Measurements from ENCODE around the gene MLPH.

MLPH gene

DNA sequence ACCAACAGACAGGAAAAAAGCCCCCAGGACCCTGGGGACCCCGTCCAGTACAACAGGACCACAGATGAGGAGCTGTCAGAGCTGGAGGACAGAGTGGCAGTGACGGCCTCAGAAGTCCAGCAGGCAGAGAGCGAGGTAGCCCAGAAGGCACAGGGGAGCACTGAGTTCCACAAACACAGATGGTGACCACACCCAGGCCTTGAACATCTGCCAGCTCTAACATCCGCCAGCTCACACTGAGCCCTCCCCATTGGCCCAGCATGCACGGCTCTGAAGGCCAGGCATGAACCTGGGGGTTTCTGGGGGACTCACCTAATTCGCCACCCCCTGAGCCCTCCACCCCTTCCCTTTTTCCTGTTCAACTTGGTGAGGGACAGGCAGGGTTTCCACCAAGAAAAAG, 53.8 kb downstream of the MLPH start:
- Histone ChIP-seq H4K12ac (ENCODE audit: low read depth, low read length) (no peak overlapping the region), H3K18ac (ENCODE audit: low read length) (no peak overlapping the region), H2AFZ (ENCODE audit: insufficient read depth, low read length, poor library complexity) (no peak overlapping the region), H3K9ac (ENCODE audit: low read length) (no peak overlapping the region), H3K23ac (ENCODE audit: low read length) (no peak overlapping the region), H3K79me2 (ENCODE audit: control insufficient read depth, insufficient read depth, low read length, poor library complexity) (no peaks in the 10 kb centered on the region), H3K4me2 (ENCODE audit: low read length) (no peak overlapping the region), H3K9me3 (ENCODE audit: insufficient read depth, low read depth, low read length) (peaks cover 2% of the 10 kb centered on the region), H3K27me3 (ENCODE audit: insufficient read depth, low read length) (no peaks in the 10 kb centered on the region), H3K14ac (ENCODE audit: low read length) (no peak overlapping the region), H3K4me1 (ENCODE audit: control insufficient read depth in 1 of 2, insufficient read depth in 2 of 2, low read length in 2 of 2) (peaks cover under 1% of the 10 kb centered on the region in 2 experiments), H3K4ac (ENCODE audit: low read depth, low read length) (no peak overlapping the region), H2AK5ac (ENCODE audit: low read length) (no peak overlapping the region), H4K91ac (ENCODE audit: low read depth, low read length) (no peak overlapping the region), H3K36me3 (ENCODE audit: control insufficient read depth in 1 of 2, insufficient read depth in 2 of 2, low read length in 2 of 2) (no peaks in the 10 kb centered on the region), H3K79me1 (ENCODE audit: low read length) (no peaks in the 10 kb centered on the region), H3K4me3 (ENCODE audit: low read depth, low read length) (no peak overlapping the region), H3K27ac (ENCODE audit: low read depth, low read length) (no peak overlapping the region), H2BK5ac (ENCODE audit: low read depth, low read length, poor library complexity) (no peak overlapping the region), H2BK120ac (ENCODE audit: insufficient read depth, low read length, poor library complexity) (no peak overlapping the region), H2BK12ac (ENCODE audit: low read length) (no peak overlapping the region), H4K8ac (ENCODE audit: low read depth, low read length) (no peak overlapping the region)
- WGBS (ENCODE audit: extremely low coverage, insufficient coverage, insufficient read length), result no CpG with 5 or more reads among the region's 6 CpGs
- DNase-seq, result no peak

DNA sequence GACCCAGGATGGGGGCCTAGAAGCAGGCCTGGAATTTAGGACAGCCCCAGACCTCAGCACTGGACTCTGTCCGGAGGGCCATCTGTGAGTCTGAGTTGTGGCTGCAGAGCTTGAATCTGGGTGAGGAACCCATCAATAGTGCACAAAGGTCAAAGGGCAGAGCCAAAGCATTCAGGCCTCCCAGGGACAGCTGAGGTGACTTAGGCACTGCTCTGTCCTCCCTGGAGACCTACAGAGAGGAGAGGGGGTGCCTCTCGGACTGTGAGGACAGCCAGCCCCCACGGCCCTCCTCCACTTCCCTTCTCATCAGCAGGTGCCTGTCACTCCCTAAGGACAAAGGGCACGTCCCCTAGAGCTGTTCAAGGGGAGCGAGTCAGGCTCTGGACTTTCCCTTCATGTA, 54.2 kb downstream of the MLPH start:
- no peaks in the 10 kb centered on the region for H3K36me3 ChIP-seq (ENCODE audit: control insufficient read depth in 1 of 2, insufficient read depth in 2 of 2, low read length in 2 of 2)
- no peak overlapping the region for H4K91ac ChIP-seq (ENCODE audit: low read depth, low read length)
- H3K4me3 ChIP-seq (ENCODE audit: low read depth, low read length), result no peak overlapping the region
- no peak overlapping the region for H3K4me2 ChIP-seq (ENCODE audit: low read length)
- H3K18ac ChIP-seq (ENCODE audit: low read length), result no peak overlapping the region
- no peak overlapping the region for H3K4ac ChIP-seq (ENCODE audit: low read depth, low read length)
- no peak overlapping the region for H3K14ac ChIP-seq (ENCODE audit: low read length)
- no peak for DNase-seq
- WGBS (ENCODE audit: extremely low coverage, insufficient coverage, insufficient read length), result no CpG with 5 or more reads among the region's 5 CpGs
- no peaks in the 10 kb centered on the region for H3K79me1 ChIP-seq (ENCODE audit: low read length)
- no peaks in the 10 kb centered on the region for H3K27me3 ChIP-seq (ENCODE audit: insufficient read depth, low read length)
- H3K9me3 ChIP-seq (ENCODE audit: insufficient read depth, low read depth, low read length), result peaks cover 2% of the 10 kb centered on the region
- no peak overlapping the region for H3K9ac ChIP-seq (ENCODE audit: low read length)
- no peak overlapping the region for H3K23ac ChIP-seq (ENCODE audit: low read length)
- no peak overlapping the region for H4K12ac ChIP-seq (ENCODE audit: low read depth, low read length)
- peaks cover 2 to 4% of the 10 kb centered on the region in 2 experiments for H3K4me1 ChIP-seq (ENCODE audit: control insufficient read depth in 1 of 2, insufficient read depth in 2 of 2, low read length in 2 of 2)
- no peak overlapping the region for H2AK5ac ChIP-seq (ENCODE audit: low read length)
- H2BK120ac ChIP-seq (ENCODE audit: insufficient read depth, low read length, poor library complexity), result no peak overlapping the region
- H3K27ac ChIP-seq (ENCODE audit: low read depth, low read length), result no peak overlapping the region
- no peak overlapping the region for H2AFZ ChIP-seq (ENCODE audit: insufficient read depth, low read length, poor library complexity)
- H2BK5ac ChIP-seq (ENCODE audit: low read depth, low read length, poor library complexity), result no peak overlapping the region
- H3K79me2 ChIP-seq (ENCODE audit: control insufficient read depth, insufficient read depth, low read length, poor library complexity), result no peaks in the 10 kb centered on the region
- H4K8ac ChIP-seq (ENCODE audit: low read depth, low read length), result no peak overlapping the region
- H2BK12ac ChIP-seq (ENCODE audit: low read length), result no peak overlapping the region

DNA sequence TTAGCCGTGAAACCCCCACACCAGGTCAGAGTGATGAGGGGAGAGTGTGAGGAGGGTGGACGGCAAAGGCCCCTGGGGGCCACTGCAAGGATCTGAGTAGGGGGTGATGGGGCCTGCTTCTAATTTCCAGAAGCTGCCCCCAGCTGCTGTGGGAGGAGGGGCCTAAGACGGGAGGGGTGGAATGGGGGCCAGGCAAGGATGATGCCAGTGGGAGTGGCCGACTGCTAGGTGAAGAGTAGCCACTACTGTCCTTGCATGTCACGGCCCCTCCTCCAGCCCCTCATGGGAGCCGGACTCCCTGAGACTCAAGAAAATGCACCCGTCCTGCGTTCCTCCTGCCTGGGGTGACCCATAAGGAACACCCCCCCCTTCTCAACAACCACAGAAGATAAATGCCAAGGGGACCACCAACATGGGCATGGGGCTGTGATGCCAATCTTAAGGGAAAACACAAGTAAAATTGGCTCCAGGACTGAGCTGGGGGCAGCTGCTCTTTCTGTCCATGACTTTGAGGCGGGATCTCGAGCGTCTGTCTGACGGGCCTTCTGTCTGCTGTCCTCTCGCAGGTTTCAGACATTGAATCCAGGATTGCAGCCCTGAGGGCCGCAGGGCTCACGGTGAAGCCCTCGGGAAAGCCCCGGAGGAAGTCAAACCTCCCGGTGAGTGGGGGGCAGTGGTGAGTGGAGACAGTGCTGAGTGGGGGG, 55.1 kb downstream of the MLPH start:
- Histone ChIP-seq H2AK5ac (ENCODE audit: low read length) (no peak overlapping the region), H4K8ac (ENCODE audit: low read depth, low read length) (no peak overlapping the region), H4K91ac (ENCODE audit: low read depth, low read length) (no peak overlapping the region), H2AFZ (ENCODE audit: insufficient read depth, low read length, poor library complexity) (no peak overlapping the region), H4K12ac (ENCODE audit: low read depth, low read length) (no peak overlapping the region), H3K27ac (ENCODE audit: low read depth, low read length) (no peak overlapping the region), H3K9me3 (ENCODE audit: insufficient read depth, low read depth, low read length) (peaks cover 2% of the 10 kb centered on the region), H2BK5ac (ENCODE audit: low read depth, low read length, poor library complexity) (no peak overlapping the region), H3K18ac (ENCODE audit: low read length) (no peak overlapping the region), H2BK120ac (ENCODE audit: insufficient read depth, low read length, poor library complexity) (no peak overlapping the region), H3K9ac (ENCODE audit: low read length) (no peak overlapping the region), H3K23ac (ENCODE audit: low read length) (no peak overlapping the region), H2BK12ac (ENCODE audit: low read length) (no peak overlapping the region), H3K4ac (ENCODE audit: low read depth, low read length) (no peak overlapping the region), H3K4me2 (ENCODE audit: low read length) (no peak overlapping the region), H3K14ac (ENCODE audit: low read length) (no peak overlapping the region), H3K4me1 (ENCODE audit: control insufficient read depth in 1 of 2, insufficient read depth in 2 of 2, low read length in 2 of 2) (peaks cover 4 to 8% of the 10 kb centered on the region in 2 experiments), H3K27me3 (ENCODE audit: insufficient read depth, low read length) (no peaks in the 10 kb centered on the region), H3K79me1 (ENCODE audit: low read length) (no peaks in the 10 kb centered on the region), H3K4me3 (ENCODE audit: low read depth, low read length) (no peak overlapping the region), H3K79me2 (ENCODE audit: control insufficient read depth, insufficient read depth, low read length, poor library complexity) (no peaks in the 10 kb centered on the region), H3K36me3 (ENCODE audit: control insufficient read depth in 1 of 2, insufficient read depth in 2 of 2, low read length in 2 of 2) (no peaks in the 10 kb centered on the region)
- DNase-seq, result no peak
- no CpG with 5 or more reads among the region's 18 CpGs for WGBS (ENCODE audit: extremely low coverage, insufficient coverage, insufficient read length)

DNA sequence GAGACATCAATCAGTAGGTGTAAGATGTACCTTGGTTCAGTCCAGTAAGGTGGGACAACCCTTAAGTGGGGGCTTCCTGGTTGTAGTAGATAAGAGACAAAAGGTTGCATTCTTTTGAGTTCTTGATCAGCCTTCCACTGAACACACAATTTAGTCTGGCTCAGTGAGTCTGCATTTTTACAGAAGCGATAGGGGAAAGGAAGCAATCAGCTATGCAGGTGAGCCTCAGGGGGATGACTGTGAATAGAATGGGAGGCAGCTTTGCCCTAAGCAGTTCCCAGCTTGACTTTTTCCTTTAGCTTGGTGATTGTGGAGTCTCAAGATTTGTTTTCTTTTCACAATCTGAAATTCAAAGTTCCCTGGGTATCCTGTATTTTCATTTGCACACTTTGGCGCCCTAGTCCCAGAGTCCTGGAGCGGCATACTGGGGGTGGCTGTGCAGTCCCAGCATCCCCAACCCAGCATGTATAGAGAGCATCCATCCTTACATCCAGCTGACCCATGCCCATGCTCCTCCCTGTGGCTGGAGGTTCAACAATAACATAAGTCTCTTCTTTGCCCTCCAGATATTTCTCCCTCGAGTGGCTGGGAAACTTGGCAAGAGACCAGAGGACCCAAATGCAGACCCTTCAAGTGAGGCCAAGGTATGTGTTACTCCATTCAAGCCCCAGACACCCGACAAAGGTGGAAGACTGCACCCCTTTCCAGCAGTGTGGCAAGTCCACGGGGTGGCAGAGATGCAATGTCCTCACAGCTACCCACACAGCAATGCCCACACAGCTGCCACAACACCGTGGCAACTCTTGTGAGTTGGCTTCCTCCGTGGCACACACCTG, 59.2 kb downstream of the MLPH start:
- no peak overlapping the region for H2AK5ac ChIP-seq (ENCODE audit: low read length)
- H3K27me3 ChIP-seq (ENCODE audit: insufficient read depth, low read length), result no peaks in the 10 kb centered on the region
- H3K4me3 ChIP-seq (ENCODE audit: low read depth, low read length), result no peak overlapping the region
- H3K27ac ChIP-seq (ENCODE audit: low read depth, low read length), result peak overlapping the region; percentile 16
- H2BK120ac ChIP-seq (ENCODE audit: insufficient read depth, low read length, poor library complexity), result no peak overlapping the region
- no peak overlapping the region for H3K23ac ChIP-seq (ENCODE audit: low read length)
- no peak overlapping the region for H3K4ac ChIP-seq (ENCODE audit: low read depth, low read length)
- peak overlapping the region; percentile 42 for H4K91ac ChIP-seq (ENCODE audit: low read depth, low read length)
- H2AFZ ChIP-seq (ENCODE audit: insufficient read depth, low read length, poor library complexity), result no peak overlapping the region
- H3K36me3 ChIP-seq (ENCODE audit: control insufficient read depth in 1 of 2, insufficient read depth in 2 of 2, low read length in 2 of 2), result no peaks in the 10 kb centered on the region
- no peak overlapping the region for H3K18ac ChIP-seq (ENCODE audit: low read length)
- no peaks in the 10 kb centered on the region for H3K79me2 ChIP-seq (ENCODE audit: control insufficient read depth, insufficient read depth, low read length, poor library complexity)
- peak; percentile 56 to 65 for DNase-seq
- no peaks in the 10 kb centered on the region for H3K79me1 ChIP-seq (ENCODE audit: low read length)
- no peak overlapping the region for H4K12ac ChIP-seq (ENCODE audit: low read depth, low read length)
- H3K4me2 ChIP-seq (ENCODE audit: low read length), result no peak overlapping the region
- H3K9me3 ChIP-seq (ENCODE audit: insufficient read depth, low read depth, low read length), result peaks cover 2% of the 10 kb centered on the region
- H4K8ac ChIP-seq (ENCODE audit: low read depth, low read length), result no peak overlapping the region
- WGBS (ENCODE audit: extremely low coverage, insufficient coverage, insufficient read length), result no CpG with 5 or more reads among the region's 8 CpGs
- H3K4me1 ChIP-seq (ENCODE audit: control insufficient read depth in 1 of 2, insufficient read depth in 2 of 2, low read length in 2 of 2), result peaks cover 4 to 8% of the 10 kb centered on the region in 2 experiments
- H3K9ac ChIP-seq (ENCODE audit: low read length), result no peak overlapping the region
- H2BK12ac ChIP-seq (ENCODE audit: low read length), result no peak overlapping the region
- no peak overlapping the region for H2BK5ac ChIP-seq (ENCODE audit: low read depth, low read length, poor library complexity)
- no peak overlapping the region for H3K14ac ChIP-seq (ENCODE audit: low read length)
